Vagina (tissue), 2 donors: Measurements from ENCODE around the gene DRD3. TPM values are rescaled to one million over a fixed set of nuclear protein-coding genes. Genes with fewer than 3 reads are reported as not detected.

Experiments
- DNase-seq, 2 donors: peaks; one replicate each; pipeline ENCODE4 v3.0.0-alpha.2; 2017; ENCODE audit errors: extremely low spot score in 2 of 2
- H3K27ac ChIP-seq: fragments of 200-600 bp; sonication (generic); one replicate; pipeline ENCODE4 v1.5.1; 2019
- H3K27me3 ChIP-seq: fragments of 200-600 bp; sonication (generic); one replicate; pipeline ENCODE4 v1.5.1; 2019
- H3K36me3 ChIP-seq, 2 donors: fragments of 200-600 bp; sonication (generic); one replicate each; pipeline ENCODE4 v1.5.1; 2017 to 2019
- H3K4me1 ChIP-seq: fragments of 200-600 bp; sonication (generic); one replicate; pipeline ENCODE4 v1.5.1; 2019
- H3K4me3 ChIP-seq, 2 donors: fragments of 200-600 bp; sonication (generic); 1 replicate in 1 of 2; 2 replicates in 1 of 2; pipeline ENCODE4 v1.5.1; 2016 to 2019
- H3K9me3 ChIP-seq: fragments of 200-600 bp; sonication (generic); one replicate; pipeline ENCODE4 v1.5.1; 2019
- POLR2A ChIP-seq, 2 donors: fragments of 450-650 bp; IDR thresholded peaks; one replicate each; pipeline ENCODE4 v1.6.1; 2017; ENCODE audit warnings: antibody characterized with exemption in 2 of 2, mild to moderate bottlenecking in 2 of 2, moderate library complexity in 2 of 2
- POLR2AphosphoS5 ChIP-seq, 2 donors: sonication (generic); formaldehyde crosslinking; IDR thresholded peaks; one replicate each; pipeline ENCODE4 v1.9.0; 2017; ENCODE audit warnings: antibody characterized with exemption in 2 of 2, mild to moderate bottlenecking in 2 of 2, low read depth in 1 of 2; ENCODE audit not compliant: insufficient read depth in 1 of 2
- intact Hi-C: fragments of 100-400 bp; cut with DNase I; formaldehyde crosslinking; loops from one replicate; pipeline ENCODE4 v1.15.1; 2023
- total RNA-seq: library from RNA; depleted of rRNA; stranded (reverse); fragments of >200 nt; gene quantifications from one replicate; pipeline ENCODE4 v1.2.3, GENCODE V29; 2016
- TF ChIP-seq, protein P1 (sequence below), 3 experiments: fragments of 450-650 bp in 2 of 3; fragments of 200-600 bp in 1 of 3; sonication (generic) in 1 of 3; IDR thresholded peaks; one replicate each; pipeline ENCODE4 v1.5.1; 2017 to 2019; ENCODE audit warnings: antibody characterized with exemption in 3 of 3, mild to moderate bottlenecking in 2 of 3, moderate library complexity in 2 of 3

Gene DRD3
- total RNA-seq, 1 donor from 2014 or later = not detected

DNA sequence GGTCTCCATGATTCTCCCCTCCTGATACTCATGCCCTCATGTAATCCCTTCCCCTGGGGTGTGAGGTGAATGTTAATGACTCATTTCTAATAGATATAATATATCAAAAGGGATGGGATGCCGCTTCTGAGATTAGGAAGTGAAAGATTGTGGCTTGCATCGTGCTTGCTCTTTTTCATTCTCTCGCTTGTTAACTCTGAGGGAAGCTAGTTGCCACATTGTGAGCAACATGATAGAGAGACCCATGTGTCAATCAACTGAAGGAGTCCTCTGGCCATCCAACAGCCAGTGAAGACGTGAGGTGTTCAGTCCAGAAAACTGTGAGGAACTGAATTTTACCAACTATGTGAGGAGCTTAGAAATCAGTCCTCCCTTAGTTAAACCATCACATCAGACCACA lies 28.9 kb upstream of the DRD3 start:
- H3K9me3 ChIP-seq = no peaks in the 10 kb centered on the region
- H3K27ac ChIP-seq = no peak overlapping the region
- no peak for DNase-seq
- H3K4me3 ChIP-seq = no peak overlapping the region
- intact Hi-C loops = loop anchor here (10.0 kb wide), 1 partner anchor 1453 kb away; no protein-coding TSS in a partner anchor
- no peaks in the 10 kb centered on the region for H3K27me3 ChIP-seq
- TF ChIP-seq POLR2AphosphoS5 (IDR thresholded peaks at IDR 0.05; ENCODE audit: insufficient read depth in 1 of 2, low read depth in 1 of 2) (no peak), POLR2A (IDR thresholded peaks at IDR 0.05) (no peak)
- TF ChIP-seq, protein P1, sequence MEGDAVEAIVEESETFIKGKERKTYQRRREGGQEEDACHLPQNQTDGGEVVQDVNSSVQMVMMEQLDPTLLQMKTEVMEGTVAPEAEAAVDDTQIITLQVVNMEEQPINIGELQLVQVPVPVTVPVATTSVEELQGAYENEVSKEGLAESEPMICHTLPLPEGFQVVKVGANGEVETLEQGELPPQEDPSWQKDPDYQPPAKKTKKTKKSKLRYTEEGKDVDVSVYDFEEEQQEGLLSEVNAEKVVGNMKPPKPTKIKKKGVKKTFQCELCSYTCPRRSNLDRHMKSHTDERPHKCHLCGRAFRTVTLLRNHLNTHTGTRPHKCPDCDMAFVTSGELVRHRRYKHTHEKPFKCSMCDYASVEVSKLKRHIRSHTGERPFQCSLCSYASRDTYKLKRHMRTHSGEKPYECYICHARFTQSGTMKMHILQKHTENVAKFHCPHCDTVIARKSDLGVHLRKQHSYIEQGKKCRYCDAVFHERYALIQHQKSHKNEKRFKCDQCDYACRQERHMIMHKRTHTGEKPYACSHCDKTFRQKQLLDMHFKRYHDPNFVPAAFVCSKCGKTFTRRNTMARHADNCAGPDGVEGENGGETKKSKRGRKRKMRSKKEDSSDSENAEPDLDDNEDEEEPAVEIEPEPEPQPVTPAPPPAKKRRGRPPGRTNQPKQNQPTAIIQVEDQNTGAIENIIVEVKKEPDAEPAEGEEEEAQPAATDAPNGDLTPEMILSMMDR (IDR thresholded peaks at IDR 0.05) = no peak
- no peaks in the 10 kb centered on the region for H3K4me1 ChIP-seq
- no peaks in the 10 kb centered on the region for H3K36me3 ChIP-seq

DNA sequence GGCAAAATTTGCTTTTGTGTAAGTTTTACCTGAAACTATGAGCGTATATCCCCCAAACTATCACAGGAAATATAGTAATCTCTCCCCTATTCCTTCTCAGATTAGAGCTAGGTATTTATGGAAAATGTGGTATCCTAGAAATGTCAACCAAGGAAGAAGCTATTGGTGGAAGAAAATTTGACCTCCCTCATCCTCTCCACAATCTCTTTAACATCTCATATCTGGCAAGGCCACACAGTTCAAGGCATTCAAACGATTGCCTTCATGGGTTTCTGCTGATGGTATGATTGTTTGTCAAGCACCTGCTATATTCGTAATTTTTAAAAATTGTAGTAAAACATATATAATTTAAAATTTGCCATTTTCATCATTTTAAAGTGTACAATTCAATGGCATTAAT lies 27.5 kb upstream of the DRD3 start:
- Histone ChIP-seq H3K27ac (no peak overlapping the region), H3K27me3 (no peaks in the 10 kb centered on the region), H3K4me1 (no peaks in the 10 kb centered on the region), H3K4me3 (no peak overlapping the region), H3K36me3 (no peaks in the 10 kb centered on the region), H3K9me3 (no peaks in the 10 kb centered on the region)
- intact Hi-C loops = loop anchor here (10.0 kb wide), 1 partner anchor 1452 kb away; no protein-coding TSS in a partner anchor
- no peak for DNase-seq
- TF ChIP-seq, protein P1 (IDR thresholded peaks at IDR 0.05) = no peak
- TF ChIP-seq POLR2AphosphoS5 (IDR thresholded peaks at IDR 0.05; ENCODE audit: insufficient read depth in 1 of 2, low read depth in 1 of 2) (no peak), POLR2A (IDR thresholded peaks at IDR 0.05) (no peak)

DNA sequence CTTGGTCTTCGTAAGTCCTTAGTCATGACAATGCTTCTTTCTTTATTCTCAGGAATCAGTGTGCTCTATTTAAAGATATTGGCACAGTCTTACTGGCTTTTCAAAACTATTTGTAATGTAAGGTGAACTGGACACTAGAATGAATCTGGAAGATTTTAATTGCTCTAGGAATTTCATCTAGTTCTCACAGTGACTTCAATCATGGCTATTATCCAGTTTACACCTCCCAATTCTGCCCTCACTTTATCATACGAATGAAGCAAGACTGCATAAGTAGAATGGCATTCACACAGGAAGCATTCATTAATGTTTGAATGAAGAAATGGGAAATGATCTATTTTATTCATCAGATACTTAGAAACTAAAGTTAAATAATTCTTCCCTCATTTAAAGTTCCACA lies 26.7 kb upstream of the DRD3 start:
- intact Hi-C loops = loop anchor here (10.0 kb wide), 1 partner anchor 1451 kb away; no protein-coding TSS in a partner anchor
- H3K4me1 ChIP-seq = no peaks in the 10 kb centered on the region
- TF ChIP-seq, protein P1 (IDR thresholded peaks at IDR 0.05) = no peak
- H3K27me3 ChIP-seq = no peaks in the 10 kb centered on the region
- DNase-seq = no peak
- no peaks in the 10 kb centered on the region for H3K36me3 ChIP-seq
- no peaks in the 10 kb centered on the region for H3K9me3 ChIP-seq
- no peak overlapping the region for H3K4me3 ChIP-seq
- no peak overlapping the region for H3K27ac ChIP-seq

DNA sequence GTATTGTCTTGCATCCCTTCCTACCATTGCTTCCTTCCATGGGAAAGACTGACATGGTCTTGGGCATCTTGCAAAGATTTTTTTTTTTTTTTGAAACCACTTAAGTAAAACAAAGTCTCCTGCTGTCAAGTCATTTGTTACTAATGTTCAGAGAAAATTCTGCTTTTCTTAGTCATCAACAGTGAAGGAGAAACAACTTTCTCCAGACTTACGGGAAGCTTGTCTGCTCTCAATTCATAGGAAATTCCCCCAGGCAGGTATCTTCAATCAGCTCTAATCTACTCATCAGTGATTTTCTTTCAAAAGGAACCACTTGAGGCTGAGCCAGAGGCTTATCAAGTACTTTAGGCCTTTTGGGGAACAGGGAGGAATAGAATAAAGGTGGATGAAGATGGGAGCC lies 15.9 kb upstream of the DRD3 start:
- no peak for DNase-seq
- Histone ChIP-seq H3K4me1 (no peaks in the 10 kb centered on the region), H3K27me3 (no peaks in the 10 kb centered on the region), H3K27ac (no peak overlapping the region), H3K36me3 (no peaks in the 10 kb centered on the region), H3K4me3 (no peak overlapping the region), H3K9me3 (no peaks in the 10 kb centered on the region)
- TF ChIP-seq, protein P1 (IDR thresholded peaks at IDR 0.05) = no peak
- TF ChIP-seq POLR2A (IDR thresholded peaks at IDR 0.05) = no peak
- no peak for TF ChIP-seq POLR2AphosphoS5 (IDR thresholded peaks at IDR 0.05; ENCODE audit: insufficient read depth in 1 of 2, low read depth in 1 of 2)
- intact Hi-C loops = no loop called here

DNA sequence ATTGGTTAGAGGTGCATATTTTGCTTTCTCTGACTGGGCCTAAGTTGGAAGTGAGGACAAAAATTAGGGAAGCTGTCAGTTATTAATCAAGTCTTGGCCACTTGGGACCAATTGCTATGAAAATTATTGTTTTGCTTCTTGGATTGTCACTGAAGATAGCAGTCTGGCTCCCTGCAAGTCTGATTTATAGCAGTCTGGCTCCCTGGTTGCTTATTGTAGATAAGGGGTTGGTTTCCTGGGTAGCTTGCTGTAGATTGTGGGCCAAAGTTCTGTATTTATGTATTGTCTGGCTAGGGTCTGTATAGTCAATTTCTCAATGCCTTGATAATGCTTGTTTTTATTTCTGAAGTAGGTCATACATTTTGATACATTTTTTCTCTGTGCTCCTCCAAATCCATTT lies 13.3 kb upstream of the DRD3 start:
- H3K4me1 ChIP-seq = no peaks in the 10 kb centered on the region
- intact Hi-C loops = no loop called here
- no peak overlapping the region for H3K4me3 ChIP-seq
- no peaks in the 10 kb centered on the region for H3K27me3 ChIP-seq
- no peak overlapping the region for H3K27ac ChIP-seq
- no peaks in the 10 kb centered on the region for H3K9me3 ChIP-seq
- TF ChIP-seq POLR2A (IDR thresholded peaks at IDR 0.05) = no peak
- TF ChIP-seq, protein P1 (IDR thresholded peaks at IDR 0.05) = no peak
- TF ChIP-seq POLR2AphosphoS5 (IDR thresholded peaks at IDR 0.05; ENCODE audit: insufficient read depth in 1 of 2, low read depth in 1 of 2) = no peak
- no peak for DNase-seq
- H3K36me3 ChIP-seq = no peaks in the 10 kb centered on the region
